Heart left ventricle (tissue), 16 donors: ENCODE results near the gene MARS1. TPM values are rescaled to one million over a fixed set of nuclear protein-coding genes. Genes with fewer than 3 reads are reported as not detected.

Experiments
- ATAC-seq, 4 donors: fragments of 200-7000 bp; cut with Tn5 transposase; one replicate each; pipeline ENCODE4 v1.9.1; 2020 to 2022; ENCODE audit warnings: moderate library complexity in 4 of 4, mild to moderate bottlenecking in 3 of 4, moderate number of reproducible peaks in 1 of 4
- DNase-seq, 5 donors: peaks; one replicate each; pipeline ENCODE4 v3.0.0-alpha.2; 2020
- H3K27ac ChIP-seq, 12 donors: fragments of 200-600 bp; sonication (generic) in 4 of 12; one replicate each; pipeline versions ENCODE4 v1.5.0 to v1.8.0; 2016 to 2022; ENCODE audit warnings: mild to moderate bottlenecking in 2 of 12
- H3K27me3 ChIP-seq, 9 donors: fragments of 200-600 bp; sonication (generic) in 2 of 9; one replicate each; pipeline versions ENCODE4 v1.5.1 to v1.8.0; 2016 to 2022; ENCODE audit warnings: mild to moderate bottlenecking in 3 of 9
- H3K36me3 ChIP-seq, 9 donors: fragments of 200-600 bp; sonication (generic) in 2 of 9; one replicate each; pipeline versions ENCODE4 v1.5.0 to v1.8.0; 2018 to 2022; ENCODE audit warnings: mild to moderate bottlenecking in 2 of 9
- H3K4me1 ChIP-seq, 12 donors: fragments of 200-600 bp; sonication (generic) in 4 of 12; one replicate each; pipeline versions ENCODE4 v1.5.0 to v1.8.0; 2016 to 2022; ENCODE audit warnings: mild to moderate bottlenecking in 3 of 12
- H3K4me3 ChIP-seq, 12 donors: fragments of 200-600 bp; sonication (generic) in 4 of 12; one replicate each; pipeline versions ENCODE4 v1.5.0 to v1.8.0; 2017 to 2022; ENCODE audit warnings: mild to moderate bottlenecking in 9 of 12, moderate library complexity in 4 of 12
- H3K9me3 ChIP-seq, 12 donors: fragments of 200-600 bp; sonication (generic) in 4 of 12; one replicate each; pipeline versions ENCODE4 v1.5.0 to v1.8.0; 2016 to 2022; ENCODE audit warnings: mild to moderate bottlenecking in 1 of 12
- CTCF ChIP-seq, 12 donors: fragments of 200-600 bp; sonication (generic) in 4 of 12; IDR thresholded peaks; one replicate each; pipeline versions ENCODE4 v1.5.0 to v1.8.0; 2018 to 2022; ENCODE audit warnings: antibody characterized with exemption in 12 of 12, mild to moderate bottlenecking in 5 of 12
- POLR2A ChIP-seq, 2 donors: fragments of 450-650 bp; IDR thresholded peaks; one replicate each; pipeline ENCODE4 v1.6.1; 2017; ENCODE audit warnings: antibody characterized with exemption in 2 of 2, mild to moderate bottlenecking in 2 of 2, moderate library complexity in 2 of 2
- WGBS, 4 donors: extraction: QIAGEN DNeasy Blood & Tissue Kit in 2 of 4; methylation state at CpG; one replicate each; pipeline versions ENCODE4 v1.1.5 to v1.1.7; 2013 to 2018; 5-methylcytosine and 5-hydroxymethylcytosine counted together
- intact Hi-C, 10 donors: fragments of 100-400 bp; cut with DNase I; formaldehyde crosslinking; loops; one replicate each; pipeline versions ENCODE4 v1.11.1 to v1.14.2; 2022
- polyA plus RNA-seq, 2 donors: library from polyadenylated mRNA; stranded (reverse); fragments of 200-250 nt; gene quantifications; one replicate each; pipeline ENCODE4 v1.2.3, GENCODE V29; 2013
- total RNA-seq, 9 donors: library from RNA; depleted of rRNA in 2 of 9; stranded (reverse); fragments of >200 nt in 2 of 9; fragmentation: NEBNext Ultra II Directional in 3 of 9; extraction: Animal tissue kit (Norgen Biotek cat#: 25700) in 3 of 9; gene quantifications; one replicate each; pipeline versions ENCODE4 v1.1.0 to v1.2.4, GENCODE V29; 2016 to 2023
- donor health status: ischemic (EF 13 %, LVEDD 7.1; RV severe dilation, severe dysfunction).
- donor health status: healthy with polysubstance abuse.
- donor health status: DM: no; HTN: yes; CAD: no.
- donor health status: DM: no; HTN: no; CAD: no.
- donor health status: ischemic (EF 25% LVEDD 6.9; RV normal size, moderate dysfunction).
- donor health status: ischemic (EF 25% LVEDD 5.7; RV mildly dilated, moderate dysfunction).
- donor health status: healthy.
- donor health status: DM: yes; HTN: yes; CAD: no.
- donor health status: ischemic (EF 35%, LVEDD 5.7; RV mildly dilated, moderate dysfunction).
- donor health status: nonischemic (EF 11% LVEDD 7.7; RV severe dilation, severe dysfunction).
- donor health status: DM: yes; HTN: yes; CAD: no.
- donor health status: PGD.
- donor health status: ischemic (EF 29% LVEDD 5.4; RV normal size, mild dysfunction).
- donor health status: nonischemic (EF 23%, LVEDD 6.1; RV moderate dilation, normal function).

Gene MARS1
- total and polyA plus RNA-seq, 11 donors, result 36.8 to 109 (median 74.9) TPM

GRCh38 chr12:57547288-57548012, 59.6 kb downstream of the MARS1 start:
- TF ChIP-seq CTCF (IDR thresholded peaks at IDR 0.05) (no peak), POLR2A (IDR thresholded peaks at IDR 0.05) (no peak)
- DNase-seq (no peak), ATAC-seq (no peak)
- no peaks in the 10 kb centered on the region for H3K9me3 ChIP-seq
- H3K4me1 ChIP-seq, result peaks cover 0 to 48% (median 30%) of the 10 kb centered on the region in 12 donors
- H3K36me3 ChIP-seq, result peaks cover 0 to 16% (median 3%) of the 10 kb centered on the region in 9 donors
- WGBS, 4 donors, result 21 to 25% (median 23%) methylated on average over 9 of the region's 9 CpGs
- peaks cover 0 to 33% (median 22%) of the 10 kb centered on the region in 9 donors for H3K27me3 ChIP-seq
- peak overlapping the region in 11 of 12 donors; percentile 60 to 99 (median 93) for H3K4me3 ChIP-seq
- peak overlapping the region in 7 of 12 donors; percentile 70 to 93 (median 91) for H3K27ac ChIP-seq
- intact Hi-C loops, result loop anchor here in 2 of 10 donors (2.0 to 5.0 kb wide), 2 partner anchors 25 to 60 kb away; partner anchors contain the start of genes MBD6 (in 2 of the 2) and MARS1 (in 1 of the 2)

- peaks cover 0 to 11% (median 0%) of the 10 kb centered on the region in 9 donors for H3K36me3 ChIP-seq
- H3K4me3 ChIP-seq, result no peak overlapping the region
- intact Hi-C loops, result loop anchor here in 1 of 10 donors (5.0 kb wide), 1 partner anchor 61 kb away; the partner anchor contains the start of gene MARS1
- H3K27me3 ChIP-seq, result peaks cover 0 to 38% (median 22%) of the 10 kb centered on the region in 9 donors
- peaks cover 0 to 48% (median 30%) of the 10 kb centered on the region in 12 donors for H3K4me1 ChIP-seq
- WGBS, 4 donors, result 95 to 99% (median 96%) methylated on average over 2 of the region's 2 CpGs
- DNase-seq (no peak), ATAC-seq (no peak)
- no peak overlapping the region for H3K27ac ChIP-seq
- TF ChIP-seq CTCF (IDR thresholded peaks at IDR 0.05) (no peak), POLR2A (IDR thresholded peaks at IDR 0.05) (no peak)
- H3K9me3 ChIP-seq, result no peaks in the 10 kb centered on the region
These were observed 60.1 kb downstream of the MARS1 start for GRCh38 chr12:57548013-57548315.

GRCh38 chr12:57548488-57548887, 60.6 kb downstream of the MARS1 start:
- intact Hi-C loops, result loop anchor here in 1 of 10 donors (5.0 kb wide), 1 partner anchor 61 kb away; the partner anchor contains the start of gene MARS1
- 25 to 46% (median 33%) methylated on average over 2 of the region's 2 CpGs for WGBS, 4 donors
- Histone ChIP-seq H3K4me3 (no peak overlapping the region), H3K27me3 (peaks cover 0 to 38% (median 22%) of the 10 kb centered on the region in 9 donors), H3K27ac (no peak overlapping the region), H3K4me1 (peaks cover 0 to 45% (median 30%) of the 10 kb centered on the region in 12 donors), H3K9me3 (no peaks in the 10 kb centered on the region), H3K36me3 (peaks cover 0 to 11% (median 0%) of the 10 kb centered on the region in 9 donors)
- TF ChIP-seq CTCF (IDR thresholded peaks at IDR 0.05) (no peak), POLR2A (IDR thresholded peaks at IDR 0.05) (no peak)
- DNase-seq (no peak), ATAC-seq (no peak)

GRCh38 chr12:57549203-57549908, 61.5 kb downstream of the MARS1 start:
- Histone ChIP-seq H3K4me3 (peak overlapping the region in 11 of 12 donors; percentile 14 to 56 (median 43)), H3K27me3 (peaks cover 0 to 38% (median 22%) of the 10 kb centered on the region in 9 donors), H3K4me1 (peaks cover 0 to 36% (median 24%) of the 10 kb centered on the region in 12 donors), H3K27ac (no peak overlapping the region), H3K36me3 (peaks cover 0 to 6% (median 0%) of the 10 kb centered on the region in 9 donors), H3K9me3 (no peaks in the 10 kb centered on the region)
- ATAC-seq (no peak), DNase-seq (no peak)
- intact Hi-C loops, result loop anchor here in 1 of 10 donors (5.0 kb wide), 1 partner anchor 62 kb away; the partner anchor contains the start of gene MARS1
- WGBS, 4 donors, result 35 to 46% (median 42%) methylated on average over 12 to 13 of the region's 13 CpGs
- TF ChIP-seq CTCF (IDR thresholded peaks at IDR 0.05), result no peak
- TF ChIP-seq POLR2A (IDR thresholded peaks at IDR 0.05), result no peak
